ENCODE measurements around the gene PDP2. TPM values are rescaled to one million over a fixed set of nuclear protein-coding genes. Genes with fewer than 3 reads are reported as not detected.

PDP2 gene
- total RNA-seq, 1 experiment from 2014 or later = 27.2 TPM

DNA sequence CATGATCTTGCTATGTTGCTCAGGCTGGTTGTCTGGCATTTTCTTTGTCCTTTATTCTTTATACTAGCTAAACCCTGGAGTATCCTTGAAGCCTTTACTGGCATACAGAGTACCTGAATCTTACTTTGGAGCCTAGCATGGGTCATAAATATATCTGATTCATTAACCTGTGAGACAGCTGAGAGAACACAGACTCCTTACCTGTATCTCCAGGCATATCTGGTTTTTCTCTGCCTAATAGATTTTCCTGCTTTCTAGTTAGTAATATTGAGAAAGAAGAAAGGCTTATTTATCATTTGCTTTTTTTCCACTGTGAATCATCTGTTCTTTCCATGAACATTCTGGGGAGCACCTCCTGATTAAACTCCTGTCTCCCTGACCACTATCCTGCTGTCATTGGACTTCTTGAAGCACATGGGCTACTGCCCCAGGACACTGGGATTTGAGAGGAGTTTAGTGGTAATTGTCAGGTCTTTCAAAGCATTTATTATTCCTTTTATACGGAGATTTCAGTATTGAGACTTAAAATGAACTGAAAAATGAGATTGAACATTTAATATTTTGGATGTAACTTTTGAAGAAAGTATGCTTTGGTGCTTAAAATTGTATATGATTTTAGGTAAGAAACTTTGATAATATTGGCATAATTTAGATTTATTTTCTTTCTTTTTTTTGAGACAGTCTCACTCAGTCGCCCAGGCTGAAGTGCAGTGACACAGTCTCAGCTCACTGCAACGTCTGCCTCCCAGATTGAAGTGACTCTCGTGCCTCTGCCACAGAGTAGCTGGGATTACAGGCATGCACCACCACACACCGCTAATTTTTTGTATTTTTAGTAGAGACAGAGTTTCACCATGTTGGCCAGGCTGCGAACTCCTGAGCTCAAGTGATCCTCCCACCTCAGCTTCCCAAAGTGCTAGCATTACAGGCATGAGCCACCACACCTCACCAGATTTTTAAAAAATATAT lies 8.6 kb downstream of the PDP2 start:
- Mint-ChIP-seq H3K9me3 (ENCODE audit: low read depth, unreplicated experiment) (no peaks in the 10 kb centered on the region), H3K4me3 (ENCODE audit: low read depth, unreplicated experiment) (no peak overlapping the region), H3K4me1 (ENCODE audit: low read depth, unreplicated experiment) (peaks cover 7% of the 10 kb centered on the region), H3K36me3 (ENCODE audit: insufficient read depth, unreplicated experiment) (peaks cover 17% of the 10 kb centered on the region), H3K27ac (ENCODE audit: unreplicated experiment) (no peak overlapping the region), H3K27me3 (ENCODE audit: unreplicated experiment) (no peaks in the 10 kb centered on the region)
- DNase-seq = no peak
- BruUV-seq (replicated peaks) = no TSS peak
- CTCF ChIA-PET = interaction anchor here (0.6 kb wide), 1 partner anchor 68 kb away, joined by 5 read pairs; no protein-coding TSS in a partner anchor
- intact Hi-C loops (cut with micrococcal nuclease; ENCODE audit: unreplicated experiment) = no loop called here
- TF ChIP-seq, protein P1, sequence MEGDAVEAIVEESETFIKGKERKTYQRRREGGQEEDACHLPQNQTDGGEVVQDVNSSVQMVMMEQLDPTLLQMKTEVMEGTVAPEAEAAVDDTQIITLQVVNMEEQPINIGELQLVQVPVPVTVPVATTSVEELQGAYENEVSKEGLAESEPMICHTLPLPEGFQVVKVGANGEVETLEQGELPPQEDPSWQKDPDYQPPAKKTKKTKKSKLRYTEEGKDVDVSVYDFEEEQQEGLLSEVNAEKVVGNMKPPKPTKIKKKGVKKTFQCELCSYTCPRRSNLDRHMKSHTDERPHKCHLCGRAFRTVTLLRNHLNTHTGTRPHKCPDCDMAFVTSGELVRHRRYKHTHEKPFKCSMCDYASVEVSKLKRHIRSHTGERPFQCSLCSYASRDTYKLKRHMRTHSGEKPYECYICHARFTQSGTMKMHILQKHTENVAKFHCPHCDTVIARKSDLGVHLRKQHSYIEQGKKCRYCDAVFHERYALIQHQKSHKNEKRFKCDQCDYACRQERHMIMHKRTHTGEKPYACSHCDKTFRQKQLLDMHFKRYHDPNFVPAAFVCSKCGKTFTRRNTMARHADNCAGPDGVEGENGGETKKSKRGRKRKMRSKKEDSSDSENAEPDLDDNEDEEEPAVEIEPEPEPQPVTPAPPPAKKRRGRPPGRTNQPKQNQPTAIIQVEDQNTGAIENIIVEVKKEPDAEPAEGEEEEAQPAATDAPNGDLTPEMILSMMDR (IDR thresholded peaks at IDR 0.05; ENCODE audit: unreplicated experiment) = no peak

- TF ChIP-seq, protein P1 (IDR thresholded peaks at IDR 0.05; ENCODE audit: unreplicated experiment) = no peak
- H3K4me1 Mint-ChIP-seq (ENCODE audit: low read depth, unreplicated experiment) = peaks cover 7% of the 10 kb centered on the region
- no TSS peak for BruUV-seq (replicated peaks)
- intact Hi-C loops (cut with micrococcal nuclease; ENCODE audit: unreplicated experiment) = no loop called here
- no peak for DNase-seq
- H3K9me3 Mint-ChIP-seq (ENCODE audit: low read depth, unreplicated experiment) = no peaks in the 10 kb centered on the region
- no peaks in the 10 kb centered on the region for H3K27me3 Mint-ChIP-seq (ENCODE audit: unreplicated experiment)
- CTCF ChIA-PET = interaction anchor here (0.6 kb wide), 1 partner anchor 67 kb away, joined by 5 read pairs; no protein-coding TSS in a partner anchor
- peaks cover 17% of the 10 kb centered on the region for H3K36me3 Mint-ChIP-seq (ENCODE audit: insufficient read depth, unreplicated experiment)
- no peak overlapping the region for H3K27ac Mint-ChIP-seq (ENCODE audit: unreplicated experiment)
- no peak overlapping the region for H3K4me3 Mint-ChIP-seq (ENCODE audit: low read depth, unreplicated experiment)
Observed at GRCh38 chr16:66889622-66890021, 9.3 kb downstream of the PDP2 start.

GRCh38 chr16:66890799-66891198 lies 10.5 kb downstream of the PDP2 start:
- BruUV-seq (replicated peaks) = no TSS peak
- intact Hi-C loops (cut with micrococcal nuclease; ENCODE audit: unreplicated experiment) = no loop called here
- Mint-ChIP-seq H3K27ac (ENCODE audit: unreplicated experiment) (no peak overlapping the region), H3K9me3 (ENCODE audit: low read depth, unreplicated experiment) (no peaks in the 10 kb centered on the region), H3K4me3 (ENCODE audit: low read depth, unreplicated experiment) (no peak overlapping the region), H3K36me3 (ENCODE audit: insufficient read depth, unreplicated experiment) (peaks cover 7% of the 10 kb centered on the region), H3K27me3 (ENCODE audit: unreplicated experiment) (no peaks in the 10 kb centered on the region), H3K4me1 (ENCODE audit: low read depth, unreplicated experiment) (peaks cover 3% of the 10 kb centered on the region)
- CTCF ChIA-PET = interaction anchor here (0.6 to 1.3 kb wide), 2 partner anchors 18 to 132 kb away, joined by 3 to 6 read pairs; no protein-coding TSS in a partner anchor
- no peak for DNase-seq
- TF ChIP-seq, protein P1 (IDR thresholded peaks at IDR 0.05; ENCODE audit: unreplicated experiment) = no peak

DNA sequence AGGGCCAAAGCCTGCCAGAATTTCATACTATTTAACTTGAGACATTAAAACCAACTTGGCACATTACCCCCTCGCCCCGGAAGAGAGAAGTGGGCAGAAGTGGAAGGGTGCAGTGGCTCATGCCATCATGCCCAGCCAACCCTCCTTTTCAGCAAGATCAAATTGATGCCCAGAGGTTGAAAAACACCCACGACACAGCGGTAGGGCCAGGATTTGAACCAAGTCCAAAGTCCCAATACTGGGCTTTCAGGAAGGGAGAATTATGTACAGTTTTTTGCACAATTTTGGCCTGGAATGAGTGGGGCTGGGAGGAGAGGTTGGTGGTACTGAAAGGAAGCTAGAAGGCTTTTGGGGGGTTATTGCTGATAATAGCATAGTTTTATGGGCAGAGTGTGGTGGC lies 11.0 kb downstream of the PDP2 start:
- no TSS peak for BruUV-seq (replicated peaks)
- H3K36me3 Mint-ChIP-seq (ENCODE audit: insufficient read depth, unreplicated experiment) = peaks cover 9% of the 10 kb centered on the region
- H3K4me1 Mint-ChIP-seq (ENCODE audit: low read depth, unreplicated experiment) = peaks cover 9% of the 10 kb centered on the region
- TF ChIP-seq, protein P1 (IDR thresholded peaks at IDR 0.05; ENCODE audit: unreplicated experiment) = no peak
- H3K27ac Mint-ChIP-seq (ENCODE audit: unreplicated experiment) = no peak overlapping the region
- no peak for DNase-seq
- no peaks in the 10 kb centered on the region for H3K9me3 Mint-ChIP-seq (ENCODE audit: low read depth, unreplicated experiment)
- CTCF ChIA-PET = interaction anchor here (0.6 to 1.3 kb wide), 3 partner anchors 16 to 132 kb away, joined by 4 to 6 read pairs (median 4); no protein-coding TSS in a partner anchor
- intact Hi-C loops (cut with micrococcal nuclease; ENCODE audit: unreplicated experiment) = no loop called here
- no peak overlapping the region for H3K4me3 Mint-ChIP-seq (ENCODE audit: low read depth, unreplicated experiment)
- H3K27me3 Mint-ChIP-seq (ENCODE audit: unreplicated experiment) = no peaks in the 10 kb centered on the region

Measured in Calu3 (cell line).